ENCODE measurements around the gene ZNF565. TPM values are rescaled to one million over a fixed set of nuclear protein-coding genes. Genes with fewer than 3 reads are reported as not detected.

The ZNF565 gene
- total RNA-seq, 1 experiment from 2014 or later: 4.9 TPM

DNA sequence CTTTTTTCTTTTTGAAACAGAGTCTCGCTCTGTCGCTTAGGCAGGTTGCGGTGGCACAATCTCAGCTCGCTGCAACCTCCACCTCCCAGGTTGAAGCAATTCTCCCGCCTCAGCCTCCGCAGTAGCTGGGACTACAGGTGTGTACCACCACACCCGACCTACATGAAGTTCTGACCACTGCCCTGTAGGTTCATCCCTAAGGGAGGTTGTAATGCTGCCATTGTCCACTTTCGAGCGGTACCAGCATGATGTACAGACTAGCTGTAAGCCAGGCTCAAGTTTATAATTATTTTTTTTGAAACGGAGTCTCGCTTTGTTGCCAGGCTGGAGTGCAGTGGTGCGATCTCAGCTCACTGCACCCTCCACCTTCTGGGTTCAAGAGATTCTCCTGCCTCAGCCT is 50.7 kb downstream of the ZNF565 start:
- no TSS peak for BruUV-seq (replicated peaks)

DNA sequence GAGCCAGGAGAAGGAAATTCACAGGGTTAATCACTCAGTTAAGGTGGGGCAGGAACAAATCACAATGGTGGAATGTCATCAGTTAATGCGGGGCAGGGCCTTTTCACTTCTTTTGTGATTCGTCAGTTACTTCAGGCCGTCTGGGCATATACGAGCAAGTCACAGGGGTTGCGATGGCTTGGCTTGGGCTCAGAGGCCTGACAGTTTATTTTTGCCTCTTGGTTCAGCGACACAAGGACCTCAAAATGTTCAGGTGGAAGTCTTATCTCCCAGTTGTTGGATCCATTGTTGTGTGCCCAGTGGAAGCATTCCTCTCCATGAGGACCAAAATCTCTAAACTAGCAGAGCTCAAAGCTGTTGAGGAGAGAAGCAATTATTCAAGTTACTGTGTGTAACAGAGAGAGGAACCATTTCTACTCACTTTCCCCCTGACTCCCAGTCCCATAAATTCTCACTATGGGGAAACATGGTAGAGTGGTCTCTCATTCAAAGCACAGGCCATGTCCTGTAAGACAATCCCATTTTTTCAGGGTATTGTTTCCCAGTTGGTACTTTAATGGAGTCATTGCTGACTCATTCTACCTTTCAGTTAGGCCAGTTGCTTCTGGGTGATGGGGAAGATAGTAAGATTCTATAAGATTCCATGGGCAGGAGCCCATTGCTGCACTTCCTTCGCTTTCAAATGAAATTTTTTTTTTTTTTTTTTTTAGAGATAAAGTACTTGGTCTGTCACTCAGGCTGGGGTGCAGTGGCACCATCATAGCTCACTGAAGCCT is 53.5 kb downstream of the ZNF565 start:
- in situ Hi-C loops (cut with HindIII; ENCODE audit: low pct_unique_long_range_greater_than_20kb, low sequenced_read_pairs): no loop called here
- TF ChIP-seq TCF7L2 (IDR thresholded peaks at IDR 0.05; ENCODE audit: low read depth, low read length) (no peak), SIN3A (IDR thresholded peaks at IDR 0.05; ENCODE audit: borderline replicate concordance, insufficient read depth, low read depth, low read length) (no peak)
- TF ChIP-seq, protein P1, sequence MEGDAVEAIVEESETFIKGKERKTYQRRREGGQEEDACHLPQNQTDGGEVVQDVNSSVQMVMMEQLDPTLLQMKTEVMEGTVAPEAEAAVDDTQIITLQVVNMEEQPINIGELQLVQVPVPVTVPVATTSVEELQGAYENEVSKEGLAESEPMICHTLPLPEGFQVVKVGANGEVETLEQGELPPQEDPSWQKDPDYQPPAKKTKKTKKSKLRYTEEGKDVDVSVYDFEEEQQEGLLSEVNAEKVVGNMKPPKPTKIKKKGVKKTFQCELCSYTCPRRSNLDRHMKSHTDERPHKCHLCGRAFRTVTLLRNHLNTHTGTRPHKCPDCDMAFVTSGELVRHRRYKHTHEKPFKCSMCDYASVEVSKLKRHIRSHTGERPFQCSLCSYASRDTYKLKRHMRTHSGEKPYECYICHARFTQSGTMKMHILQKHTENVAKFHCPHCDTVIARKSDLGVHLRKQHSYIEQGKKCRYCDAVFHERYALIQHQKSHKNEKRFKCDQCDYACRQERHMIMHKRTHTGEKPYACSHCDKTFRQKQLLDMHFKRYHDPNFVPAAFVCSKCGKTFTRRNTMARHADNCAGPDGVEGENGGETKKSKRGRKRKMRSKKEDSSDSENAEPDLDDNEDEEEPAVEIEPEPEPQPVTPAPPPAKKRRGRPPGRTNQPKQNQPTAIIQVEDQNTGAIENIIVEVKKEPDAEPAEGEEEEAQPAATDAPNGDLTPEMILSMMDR (IDR thresholded peaks at IDR 0.05): no peak
- POLR2A ChIA-PET: no interaction called here
- Histone ChIP-seq H3K9me3 (ENCODE audit: control insufficient read depth, insufficient read depth, low read depth, low read length) (no peaks in the 10 kb centered on the region), H3K36me3 (ENCODE audit: control insufficient read depth, insufficient read depth, low read length) (0 out of 2 replicates have a peak, but pooled peaks cover 3% of the 10 kb centered on the region), H3K4me3 (ENCODE audit: low read depth in 2 of 2, low read length in 2 of 2) (no peak overlapping the region), H3K27ac (ENCODE audit: low read length) (no peak overlapping the region; the same call in 1 of the 2 replicates), H3K27me3 (ENCODE audit: control insufficient read depth, insufficient read depth, low read length) (no peaks in the 10 kb centered on the region), H3K4me1 (ENCODE audit: control insufficient read depth, insufficient read depth, low read length) (no peaks in the 10 kb centered on the region)
- ATAC-seq (no peak; the same call in 1 of the 2 replicates), DNase-seq (ENCODE audit: low read depth, low spot score) (no peak)
- intact Hi-C loops (cut with micrococcal nuclease; ENCODE audit: unreplicated experiment): no loop called here
- CTCF ChIA-PET: no interaction called here
- TSS peak; percentile 27 for BruUV-seq (replicated peaks)

More for the DNA sequence above, 50.7 kb downstream of the ZNF565 start:
- TF ChIP-seq TCF7L2 (IDR thresholded peaks at IDR 0.05; ENCODE audit: low read depth, low read length) (no peak), POLR2AphosphoS5 (IDR thresholded peaks at IDR 0.05; ENCODE audit: low read depth, low read length) (no peak)
- H3K4me3 ChIP-seq (ENCODE audit: low read depth in 2 of 2, low read length in 2 of 2): no peak overlapping the region
- no peaks in the 10 kb centered on the region for H3K9me3 ChIP-seq (ENCODE audit: control insufficient read depth, insufficient read depth, low read depth, low read length)
- no peak overlapping the region for H3K27ac ChIP-seq (ENCODE audit: low read length)
- intact Hi-C loops (cut with micrococcal nuclease; ENCODE audit: unreplicated experiment) (no loop called here), in situ Hi-C loops (cut with HindIII; ENCODE audit: low pct_unique_long_range_greater_than_20kb, low sequenced_read_pairs) (no loop called here)
- H3K4me1 ChIP-seq (ENCODE audit: control insufficient read depth, insufficient read depth, low read length): no peaks in the 10 kb centered on the region
- H3K27me3 ChIP-seq (ENCODE audit: control insufficient read depth, insufficient read depth, low read length): no peaks in the 10 kb centered on the region
- CTCF ChIA-PET: interaction anchor here (0.6 kb wide), 1 partner anchor 11 kb away, joined by 3 read pairs; no protein-coding TSS in a partner anchor
- ATAC-seq (peak; percentile 53; the same call in 1 of the 2 replicates), DNase-seq (ENCODE audit: low read depth, low spot score) (no peak)
- 0 out of 2 replicates have a peak, but pooled peaks cover 3% of the 10 kb centered on the region for H3K36me3 ChIP-seq (ENCODE audit: control insufficient read depth, insufficient read depth, low read length)
- POLR2A ChIA-PET: no interaction called here

DNA sequence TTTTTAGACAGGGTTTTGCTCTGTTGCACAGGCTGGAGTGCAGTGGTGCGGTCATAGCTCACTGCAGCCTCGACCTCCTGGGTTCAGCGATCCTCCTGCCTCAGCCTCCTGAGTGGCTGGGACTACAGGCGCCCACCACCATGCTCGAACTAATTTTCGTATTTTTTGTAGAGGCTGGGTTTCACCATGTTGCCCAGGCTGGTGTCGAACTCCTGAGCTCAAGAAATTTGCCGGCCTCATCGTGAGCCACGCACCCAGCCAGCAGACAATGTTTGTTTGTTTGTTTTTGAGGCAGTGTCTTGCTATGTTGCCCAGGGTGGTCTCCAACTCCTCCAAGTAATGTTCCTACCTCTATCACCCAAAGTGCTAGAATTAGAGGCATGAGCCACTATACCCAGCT is 61.3 kb downstream of the ZNF565 start:
- ChIA-PET CTCF (interaction anchor here (0.7 to 1.0 kb wide), 2 partner anchors 10 to 25 kb away, joined by 3 to 4 read pairs; no protein-coding TSS in a partner anchor), POLR2A (interaction anchor here (0.7 kb wide), 1 partner anchor 43 kb away, joined by 3 read pairs; no protein-coding TSS in a partner anchor)
- intact Hi-C loops (cut with micrococcal nuclease; ENCODE audit: unreplicated experiment): no loop called here
- DNase-seq (ENCODE audit: low read depth, low spot score) (no peak), ATAC-seq (no peak)
- no peak overlapping the region for H3K27ac ChIP-seq (ENCODE audit: low read length)
- H3K4me3 ChIP-seq (ENCODE audit: low read depth in 2 of 2, low read length in 2 of 2): no peak overlapping the region
- H3K9me3 ChIP-seq (ENCODE audit: control insufficient read depth, insufficient read depth, low read depth, low read length): no peaks in the 10 kb centered on the region
- no peaks in the 10 kb centered on the region for H3K27me3 ChIP-seq (ENCODE audit: control insufficient read depth, insufficient read depth, low read length)
- no peaks in the 10 kb centered on the region for H3K4me1 ChIP-seq (ENCODE audit: control insufficient read depth, insufficient read depth, low read length)
- no peaks in the 10 kb centered on the region for H3K36me3 ChIP-seq (ENCODE audit: control insufficient read depth, insufficient read depth, low read length)
- TF ChIP-seq, protein P1 (IDR thresholded peaks at IDR 0.05): no peak
- TF ChIP-seq POLR2AphosphoS5 (IDR thresholded peaks at IDR 0.05; ENCODE audit: low read depth, low read length): no peak
- TF ChIP-seq TCF7L2 (IDR thresholded peaks at IDR 0.05; ENCODE audit: low read depth, low read length): no peak
- TF ChIP-seq SIN3A (IDR thresholded peaks at IDR 0.05; ENCODE audit: borderline replicate concordance, insufficient read depth, low read depth, low read length): no peak
- TF ChIP-seq, protein P2, sequence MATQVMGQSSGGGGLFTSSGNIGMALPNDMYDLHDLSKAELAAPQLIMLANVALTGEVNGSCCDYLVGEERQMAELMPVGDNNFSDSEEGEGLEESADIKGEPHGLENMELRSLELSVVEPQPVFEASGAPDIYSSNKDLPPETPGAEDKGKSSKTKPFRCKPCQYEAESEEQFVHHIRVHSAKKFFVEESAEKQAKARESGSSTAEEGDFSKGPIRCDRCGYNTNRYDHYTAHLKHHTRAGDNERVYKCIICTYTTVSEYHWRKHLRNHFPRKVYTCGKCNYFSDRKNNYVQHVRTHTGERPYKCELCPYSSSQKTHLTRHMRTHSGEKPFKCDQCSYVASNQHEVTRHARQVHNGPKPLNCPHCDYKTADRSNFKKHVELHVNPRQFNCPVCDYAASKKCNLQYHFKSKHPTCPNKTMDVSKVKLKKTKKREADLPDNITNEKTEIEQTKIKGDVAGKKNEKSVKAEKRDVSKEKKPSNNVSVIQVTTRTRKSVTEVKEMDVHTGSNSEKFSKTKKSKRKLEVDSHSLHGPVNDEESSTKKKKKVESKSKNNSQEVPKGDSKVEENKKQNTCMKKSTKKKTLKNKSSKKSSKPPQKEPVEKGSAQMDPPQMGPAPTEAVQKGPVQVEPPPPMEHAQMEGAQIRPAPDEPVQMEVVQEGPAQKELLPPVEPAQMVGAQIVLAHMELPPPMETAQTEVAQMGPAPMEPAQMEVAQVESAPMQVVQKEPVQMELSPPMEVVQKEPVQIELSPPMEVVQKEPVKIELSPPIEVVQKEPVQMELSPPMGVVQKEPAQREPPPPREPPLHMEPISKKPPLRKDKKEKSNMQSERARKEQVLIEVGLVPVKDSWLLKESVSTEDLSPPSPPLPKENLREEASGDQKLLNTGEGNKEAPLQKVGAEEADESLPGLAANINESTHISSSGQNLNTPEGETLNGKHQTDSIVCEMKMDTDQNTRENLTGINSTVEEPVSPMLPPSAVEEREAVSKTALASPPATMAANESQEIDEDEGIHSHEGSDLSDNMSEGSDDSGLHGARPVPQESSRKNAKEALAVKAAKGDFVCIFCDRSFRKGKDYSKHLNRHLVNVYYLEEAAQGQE (IDR thresholded peaks at IDR 0.05; ENCODE audit: insufficient read depth in 1 of 2, low read depth in 2 of 2, low read length in 1 of 2): no peak
- no TSS peak for BruUV-seq (replicated peaks)
- in situ Hi-C loops (cut with HindIII; ENCODE audit: low pct_unique_long_range_greater_than_20kb, low sequenced_read_pairs): no loop called here

Data from Panc1 (cell line).